SU-DHL-6 (cell line): ENCODE results near the gene FAM81A.
"Not testable (repeated sequence)": the region's sequence is repeated elsewhere in the genome, so short reads cannot be mapped to it uniquely, and the experiment has no call there.

ENCODE experiments used
- H2AFZ ChIP-seq: fragments of 200-600 bp; sonication (generic); 2 replicates; pipeline ENCODE4 v1.6.1; 2014; ENCODE audit warnings: low read depth, mild to moderate bottlenecking, moderate library complexity, mixed read lengths, antibody characterized with exemption, low read length; ENCODE audit not compliant: severe bottlenecking
- H3F3A ChIP-seq: fragments of 200-600 bp; shearing (Covaris generic); 2 replicates; pipeline ENCODE4 v1.6.0; 2016; ENCODE audit warnings: antibody characterized with exemption, mild to moderate bottlenecking; ENCODE audit not compliant: insufficient read depth
- H3K27ac ChIP-seq: fragments of 200-600 bp; sonication (generic); 2 replicates; pipeline ENCODE4 v1.5.1; 2016; ENCODE audit warnings: low read depth, mild to moderate bottlenecking, low read length, moderate library complexity, mixed read lengths
- H3K27me3 ChIP-seq: fragments of 200-600 bp; sonication (generic), shearing (Covaris generic); 2 replicates; pipeline ENCODE4 v1.6.0; 2014; ENCODE audit warnings: mild to moderate bottlenecking, low read length
- H3K36me3 ChIP-seq: fragments of 200-600 bp; sonication (generic); 2 replicates; pipeline ENCODE4 v1.6.1; 2014; ENCODE audit warnings: mild to moderate bottlenecking, low read length, mixed read lengths
- H3K4me2 ChIP-seq: fragments of 300-600, 200-600 bp; shearing (Covaris generic), sonication (generic); 2 replicates; pipeline ENCODE4 v1.6.0; 2014; ENCODE audit warnings: low read length, low read depth, mild to moderate bottlenecking; ENCODE audit not compliant: poor library complexity, severe bottlenecking
- H3K4me3 ChIP-seq: fragments of 200-600 bp; sonication (generic); 2 replicates; pipeline ENCODE4 v1.5.1; 2014; ENCODE audit warnings: antibody characterized with exemption, low read length, mild to moderate bottlenecking, mixed read lengths; ENCODE audit not compliant: insufficient read depth, poor library complexity, severe bottlenecking
- H3K79me2 ChIP-seq: fragments of 200-600 bp; sonication (generic); 2 replicates; pipeline ENCODE4 v1.6.1; 2014; ENCODE audit warnings: mild to moderate bottlenecking, low read length, moderate library complexity; ENCODE audit not compliant: insufficient read depth
- H3K9ac ChIP-seq: fragments of 200-600 bp; sonication (generic); 2 replicates; pipeline ENCODE4 v1.7.0; 2014; ENCODE audit warnings: mild to moderate bottlenecking, low read length
- H3K9me2 ChIP-seq: fragments of 200-600 bp; sonication (generic); replicated peaks from 2 replicates; pipeline ENCODE4 v1.6.1; 2014; ENCODE audit warnings: low read length; ENCODE audit not compliant: insufficient read depth
- H3K9me3 ChIP-seq: fragments of 200-600 bp; sonication (generic); 2 replicates; pipeline ENCODE4 v1.6.1; 2014; ENCODE audit warnings: low read length, mixed read lengths; ENCODE audit not compliant: insufficient read depth
- H4K20me1 ChIP-seq: fragments of 200-600 bp; sonication (generic); 2 replicates; pipeline ENCODE4 v1.6.1; 2014; ENCODE audit warnings: low read depth, mild to moderate bottlenecking, antibody characterized with exemption, low read length, moderate library complexity, mixed read lengths
- CTCF ChIP-seq: fragments of 200-600 bp; sonication (generic); IDR thresholded peaks from one replicate; pipeline ENCODE4 v1.5.1; 2017; ENCODE audit warnings: antibody characterized with exemption, mild to moderate bottlenecking, low read length, moderate library complexity; ENCODE audit not compliant: insufficient read depth, poor library complexity, severe bottlenecking
- EZH2phosphoT487 ChIP-seq: fragments of 200-600 bp; sonication (generic), shearing (Covaris generic); conservative IDR thresholded peaks from 2 replicates; pipeline ENCODE4 v1.6.1; 2018; ENCODE audit warnings: mild to moderate bottlenecking, antibody characterized with exemption, low read length, moderate library complexity, mixed read lengths

Gene FAM81A

GRCh38 chr15:59473226-59473625 is 35.2 kb downstream of the FAM81A start:
- Histone ChIP-seq H3K9ac (no peak overlapping the region), H3F3A (no peaks in the 10 kb centered on the region), H3K9me2 (no peaks in the 10 kb centered on the region), H3K4me2 (no peak overlapping the region), H3K4me3 (no peak overlapping the region), H3K79me2 (peaks cover 49% of the 10 kb centered on the region), H3K27me3 (no peaks in the 10 kb centered on the region), H4K20me1 (no peaks in the 10 kb centered on the region), H3K36me3 (peaks cover 42% of the 10 kb centered on the region), H3K9me3 (no peaks in the 10 kb centered on the region), H3K27ac (no peak overlapping the region), H2AFZ (no peak overlapping the region)
- TF ChIP-seq CTCF (no peak), EZH2phosphoT487 (no peak)

GRCh38 chr15:59475161-59475560 is 37.2 kb downstream of the FAM81A start:
- Histone ChIP-seq H3K36me3 (peaks cover 46% of the 10 kb centered on the region), H3K79me2 (peaks cover 36% of the 10 kb centered on the region)
- H3K4me3 ChIP-seq, H3K4me2 ChIP-seq, H3K9me3 ChIP-seq, H3K9ac ChIP-seq, H3K27ac ChIP-seq, H3K9me2 ChIP-seq, H4K20me1 ChIP-seq, H2AFZ ChIP-seq, H3K27me3 ChIP-seq, H3F3A ChIP-seq: not testable (repeated sequence)

GRCh38 chr15:59484399-59484798 is 46.4 kb downstream of the FAM81A start:
- Histone ChIP-seq H3K27ac (no peak overlapping the region), H3K9me3 (no peaks in the 10 kb centered on the region), H3K4me3 (no peak overlapping the region), H3K4me2 (no peak overlapping the region), H2AFZ (no peak overlapping the region), H3K9ac (no peak overlapping the region), H3K79me2 (0 out of 2 replicates have a peak, but pooled peaks cover 11% of the 10 kb centered on the region), H3K36me3 (peaks cover 29% of the 10 kb centered on the region), H3K27me3 (no peaks in the 10 kb centered on the region), H4K20me1 (no peaks in the 10 kb centered on the region), H3F3A (peaks cover 1% of the 10 kb centered on the region; the same call in 1 of the 2 replicates), H3K9me2 (no peaks in the 10 kb centered on the region)
- TF ChIP-seq CTCF = no peak
- TF ChIP-seq EZH2phosphoT487 = no peak

GRCh38 chr15:59485036-59485435 is 47.0 kb downstream of the FAM81A start:
- Histone ChIP-seq H3K9ac (no peak overlapping the region), H3F3A (peaks cover 7% of the 10 kb centered on the region), H3K9me2 (no peaks in the 10 kb centered on the region), H2AFZ (no peak overlapping the region), H3K4me2 (no peak overlapping the region), H3K79me2 (0 out of 2 replicates have a peak, but pooled peaks cover 11% of the 10 kb centered on the region), H3K27ac (no peak overlapping the region), H3K27me3 (no peaks in the 10 kb centered on the region), H4K20me1 (no peaks in the 10 kb centered on the region), H3K36me3 (peaks cover 29% of the 10 kb centered on the region), H3K4me3 (no peak overlapping the region), H3K9me3 (no peaks in the 10 kb centered on the region)
- TF ChIP-seq EZH2phosphoT487 (no peak), CTCF (no peak)

- H3K9ac ChIP-seq = not testable (repeated sequence)
These were observed 51.5 kb downstream of the FAM81A start for GRCh38 chr15:59489485-59489884.

More at GRCh38 chr15:59489485-59489884, 51.5 kb downstream of the FAM81A start:
- not testable (repeated sequence) for H3K9me3 ChIP-seq, H3K4me2 ChIP-seq, H3K27me3 ChIP-seq, H3K9me2 ChIP-seq, H4K20me1 ChIP-seq, H3K36me3 ChIP-seq, H2AFZ ChIP-seq, H3K4me3 ChIP-seq
- peaks cover 15% of the 10 kb centered on the region for H3K79me2 ChIP-seq
- H3K27ac ChIP-seq = 0 out of 2 replicates have a peak overlapping the region, but pooled peaks have one; percentile 1
- H3F3A ChIP-seq = peaks cover 31% of the 10 kb centered on the region
